GM23248 (cell line): ENCODE data around the gene ZNF277. TPM values are rescaled to one million over a fixed set of nuclear protein-coding genes. Genes with fewer than 3 reads are reported as not detected.

Experiments used
- DNase-seq: peaks from one replicate; pipeline ENCODE4 v3.0.0-alpha.2; 2015
- H2AFZ ChIP-seq: fragments of 200-600 bp; sonication (generic); 2 replicates; pipeline ENCODE4 v1.6.1; 2016; ENCODE audit warnings: antibody characterized with exemption
- H3F3A ChIP-seq: fragments of 200-600 bp; sonication (generic); 2 replicates; pipeline ENCODE4 v1.6.1; 2016; ENCODE audit warnings: mild to moderate bottlenecking, antibody characterized with exemption, mixed run types; ENCODE audit not compliant: insufficient read depth
- H3K27ac ChIP-seq: fragments of 200-600 bp; sonication (generic); 2 replicates; pipeline ENCODE4 v1.5.1; 2016; ENCODE audit warnings: mild to moderate bottlenecking
- H3K27me3 ChIP-seq: fragments of 200-600 bp; sonication (generic); replicated peaks from 2 replicates; pipeline ENCODE4 v1.6.1; 2016; ENCODE audit warnings: mild to moderate bottlenecking; ENCODE audit not compliant: insufficient read depth
- H3K36me3 ChIP-seq: fragments of 200-600 bp; sonication (generic); 2 replicates; pipeline ENCODE4 v1.6.1; 2016; ENCODE audit warnings: low read depth, mild to moderate bottlenecking
- H3K4me1 ChIP-seq: fragments of 200-600 bp; sonication (generic); 2 replicates; pipeline ENCODE4 v1.6.1; 2016; ENCODE audit warnings: mild to moderate bottlenecking; ENCODE audit not compliant: insufficient read depth
- H3K4me2 ChIP-seq: fragments of 200-600 bp; sonication (generic); one replicate; pipeline ENCODE4 v1.6.1; 2016; ENCODE audit warnings: mild to moderate bottlenecking; ENCODE audit not compliant: unreplicated experiment
- H3K4me3 ChIP-seq: fragments of 200-600 bp; sonication (generic); 2 replicates; pipeline ENCODE4 v1.5.1; 2016; ENCODE audit warnings: mild to moderate bottlenecking
- H3K79me2 ChIP-seq: fragments of 200-600 bp; sonication (generic); 2 replicates; pipeline ENCODE4 v1.6.1; 2016; ENCODE audit warnings: mild to moderate bottlenecking; ENCODE audit not compliant: insufficient read depth
- H3K9ac ChIP-seq: fragments of 200-600 bp; sonication (generic); 2 replicates; pipeline ENCODE4 v1.6.1; 2016; ENCODE audit warnings: mild to moderate bottlenecking
- H3K9me2 ChIP-seq: fragments of 200-600 bp; sonication (generic); 2 replicates; pipeline ENCODE4 v1.6.1; 2016; ENCODE audit warnings: mixed run types, mild to moderate bottlenecking, moderate library complexity; ENCODE audit not compliant: insufficient read depth
- H3K9me3 ChIP-seq: fragments of 200-600 bp; sonication (generic); one replicate; pipeline ENCODE4 v1.6.1; 2017; ENCODE audit warnings: low read depth
- H4K20me1 ChIP-seq: fragments of 200-600 bp; sonication (generic); 2 replicates; pipeline ENCODE4 v1.6.0; 2016; ENCODE audit not compliant: insufficient read depth
- EZH2 ChIP-seq: fragments of 200-600 bp; sonication (generic); IDR thresholded peaks from 2 replicates; pipeline ENCODE4 v1.6.1; 2018; ENCODE audit warnings: antibody characterized with exemption, mild to moderate bottlenecking; ENCODE audit not compliant: insufficient read depth, poor library complexity, severe bottlenecking
- EZH2phosphoT487 ChIP-seq: fragments of 200-600 bp; sonication (generic); IDR thresholded peaks from 2 replicates; pipeline ENCODE4 v1.6.1; 2018; ENCODE audit warnings: antibody characterized with exemption, moderate library complexity, mild to moderate bottlenecking, low read depth; ENCODE audit not compliant: insufficient read depth
- WGBS, 2 experiments: methylation state at CpG; one replicate each; pipeline ENCODE4 v1.1.6; 2015 to 2017; ENCODE audit warnings: low lambda C conversion rate in 2 of 2, low coverage in 1 of 2; ENCODE audit errors: missing lambda C conversion rate in 2 of 2; 5-methylcytosine and 5-hydroxymethylcytosine counted together
- in situ Hi-C: fragments of 300-500 bp; cut with MboI; formaldehyde crosslinking; loops from 2 replicates; pipeline ENCODE4 v1.15.0; 2020
- polyA plus RNA-seq: library from polyadenylated mRNA; unstranded; fragments of >200 nt; fragmentation: Nextera tagmentation; extraction: Ambion mirVana; gene quantifications from 2 replicates; pipeline ENCODE4 v1.2.1, GENCODE V29; 2016
- total RNA-seq: library from RNA; depleted of rRNA; stranded (reverse); fragments of >200 nt; shearing (Covaris generic); gene quantifications from 2 replicates; pipeline ENCODE4 v1.2.3, GENCODE V29; 2014

Gene ZNF277
- total and polyA plus RNA-seq, 2 experiments from 2014 or later: 10.0 to 25.1 TPM

- Histone ChIP-seq H3K27ac (no peak overlapping the region), H3K4me1 (0 out of 2 replicates have a peak, but pooled peaks cover 8% of the 10 kb centered on the region), H3K9me3 (no peaks in the 10 kb centered on the region), H2AFZ (no peak overlapping the region), H3K9ac (no peak overlapping the region), H3K4me3 (no peak overlapping the region), H3K4me2 (no peak overlapping the region), H4K20me1 (no peaks in the 10 kb centered on the region), H3K79me2 (no peaks in the 10 kb centered on the region), H3F3A (no peaks in the 10 kb centered on the region), H3K36me3 (no peaks in the 10 kb centered on the region), H3K9me2 (no peaks in the 10 kb centered on the region), H3K27me3 (no peaks in the 10 kb centered on the region)
- no peak for TF ChIP-seq EZH2
- no peak for TF ChIP-seq EZH2phosphoT487
- no peak for DNase-seq
- in situ Hi-C loops: no loop called here
- whole genome bisulfite sequencing, 2 experiments: 58 to 60% methylated on average over 8 of the region's 8 CpGs
Measured at GRCh38 chr7:112360681-112361080, 154.2 kb downstream of the ZNF277 start.

- H3K36me3 ChIP-seq: no peaks in the 10 kb centered on the region
- 0 out of 2 replicates have a peak, but pooled peaks cover 8% of the 10 kb centered on the region for H3K4me1 ChIP-seq
- H3K4me2 ChIP-seq: no peak overlapping the region
- TF ChIP-seq EZH2phosphoT487 (no peak), EZH2 (no peak)
- H2AFZ ChIP-seq: no peak overlapping the region
- H3K9me3 ChIP-seq: no peaks in the 10 kb centered on the region
- no peaks in the 10 kb centered on the region for H3F3A ChIP-seq
- H3K79me2 ChIP-seq: no peaks in the 10 kb centered on the region
- WGBS, 2 experiments: 38 to 51% methylated on average over 3 of the region's 3 CpGs
- H3K4me3 ChIP-seq: no peak overlapping the region
- peak; percentile 14 for DNase-seq
- H3K27ac ChIP-seq: no peak overlapping the region
- no peaks in the 10 kb centered on the region for H3K9me2 ChIP-seq
- in situ Hi-C loops: no loop called here
- no peaks in the 10 kb centered on the region for H3K27me3 ChIP-seq
- no peak overlapping the region for H3K9ac ChIP-seq
- H4K20me1 ChIP-seq: no peaks in the 10 kb centered on the region
Measured at GRCh38 chr7:112361154-112361553, 154.7 kb downstream of the ZNF277 start.

GRCh38 chr7:112362053-112362650, 155.7 kb downstream of the ZNF277 start:
- Histone ChIP-seq H3K4me2 (no peak overlapping the region), H2AFZ (no peak overlapping the region), H3K4me3 (no peak overlapping the region), H3K9ac (no peak overlapping the region), H3K79me2 (no peaks in the 10 kb centered on the region), H3K4me1 (0 out of 2 replicates have a peak, but pooled peaks cover 8% of the 10 kb centered on the region), H3K36me3 (no peaks in the 10 kb centered on the region), H3K9me3 (no peaks in the 10 kb centered on the region), H3K27me3 (no peaks in the 10 kb centered on the region), H3K9me2 (no peaks in the 10 kb centered on the region), H3F3A (no peaks in the 10 kb centered on the region), H4K20me1 (no peaks in the 10 kb centered on the region), H3K27ac (no peak overlapping the region)
- in situ Hi-C loops: no loop called here
- no peak for DNase-seq
- no peak for TF ChIP-seq EZH2phosphoT487
- no peak for TF ChIP-seq EZH2
- WGBS, 2 experiments: 60 to 79% methylated on average over 2 of the region's 2 CpGs

GRCh38 chr7:112362731-112363131, 156.2 kb downstream of the ZNF277 start:
- Histone ChIP-seq H3K4me1 (0 out of 2 replicates have a peak, but pooled peaks cover 8% of the 10 kb centered on the region), H3K79me2 (no peaks in the 10 kb centered on the region), H4K20me1 (no peaks in the 10 kb centered on the region), H3K4me3 (no peak overlapping the region), H3K9ac (no peak overlapping the region), H3K36me3 (no peaks in the 10 kb centered on the region), H3K9me3 (no peaks in the 10 kb centered on the region), H3K9me2 (no peaks in the 10 kb centered on the region), H3K27ac (no peak overlapping the region), H2AFZ (no peak overlapping the region; the same call in 1 of the 2 replicates), H3F3A (no peaks in the 10 kb centered on the region), H3K27me3 (no peaks in the 10 kb centered on the region), H3K4me2 (no peak overlapping the region)
- in situ Hi-C loops: no loop called here
- DNase-seq: peak; percentile 23
- TF ChIP-seq EZH2: no peak
- TF ChIP-seq EZH2phosphoT487: no peak
- WGBS, 2 experiments: 16 to 19% methylated on average over 8 of the region's 8 CpGs
